GM12892 (cell line): ENCODE data around the gene TEX10.

Experiments
- DNase-seq: peaks from one replicate; pipeline ENCODE4 v3.0.0; 2011; ENCODE audit not compliant: insufficient read length
- FAIRE-seq: peaks from 2 replicates; lab custom pipeline; 2011; peaks lifted over from hg19 to GRCh38; lab: Jason Lieb, UNC
- POLR2A ChIP-seq: IDR thresholded peaks from 2 replicates; pipeline ENCODE4 v1.6.1; 2011; ENCODE audit warnings: low read depth, low read length, control low read depth
- POLR2AphosphoS5 ChIP-seq: IDR thresholded peaks from 2 replicates; pipeline ENCODE4 v1.6.1; 2011; ENCODE audit warnings: low read depth, low read length, control low read depth
- TAF1 ChIP-seq: IDR thresholded peaks from 2 replicates; pipeline ENCODE4 v1.6.1; 2011; ENCODE audit warnings: low read depth, mild to moderate bottlenecking, control low read depth, low read length, borderline replicate concordance

Gene TEX10

GRCh38 chr9:100370064-100370723 is 17.5 kb upstream of the TEX10 start:
- no peak for TF ChIP-seq POLR2AphosphoS5
- no peak for TF ChIP-seq POLR2A
- TF ChIP-seq TAF1 = no peak
- no peak for FAIRE-seq
- DNase-seq = no peak

DNA sequence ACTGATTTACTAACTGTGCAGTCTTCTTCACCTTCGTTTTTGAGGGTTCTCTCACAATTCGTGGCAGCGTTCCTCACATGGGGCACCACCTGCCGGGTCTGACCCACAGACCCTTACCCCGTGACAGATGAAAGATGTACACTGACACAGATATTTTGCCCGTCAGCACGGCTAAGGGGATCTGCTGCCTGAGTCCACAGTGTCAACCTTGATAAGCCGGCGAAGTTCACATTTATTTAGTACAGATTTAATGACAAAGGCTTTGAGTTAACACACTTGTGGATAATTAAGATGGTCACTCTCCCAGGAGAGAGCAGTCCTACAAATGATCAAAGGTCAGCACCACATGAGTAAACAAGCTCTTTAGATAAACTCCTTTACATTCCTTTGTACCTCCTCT is 15.9 kb upstream of the TEX10 start:
- DNase-seq (no peak), FAIRE-seq (no peak)
- TF ChIP-seq TAF1 (no peak), POLR2A (no peak), POLR2AphosphoS5 (no peak)

GRCh38 chr9:100366121-100366520 is 13.4 kb upstream of the TEX10 start:
- no peak for FAIRE-seq
- TF ChIP-seq POLR2AphosphoS5 = no peak
- DNase-seq = no peak

DNA sequence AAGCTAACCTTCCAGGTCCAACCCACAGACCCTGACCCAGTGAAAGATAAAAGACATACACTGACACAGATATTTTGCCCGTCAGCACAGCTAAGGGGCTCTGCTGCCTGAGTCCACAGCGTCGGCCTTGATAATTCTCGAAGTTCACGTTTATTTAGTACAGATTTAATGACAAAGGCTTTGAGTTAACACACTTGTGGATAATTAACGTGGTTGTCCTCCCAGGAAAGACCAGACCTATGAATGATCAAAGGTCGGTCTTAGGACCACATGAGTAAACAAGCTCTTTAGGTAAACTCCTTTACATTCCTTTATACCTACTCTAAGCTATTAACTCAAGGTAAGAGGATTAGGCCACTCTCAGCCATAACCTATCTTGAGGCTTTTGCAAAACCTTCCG is 11.3 kb upstream of the TEX10 start:
- FAIRE-seq = no peak
- TF ChIP-seq POLR2AphosphoS5 (no peak), POLR2A (no peak), TAF1 (no peak)
- no peak for DNase-seq

- DNase-seq (no peak), FAIRE-seq (no peak)
- TF ChIP-seq POLR2AphosphoS5 (no peak), TAF1 (no peak), POLR2A (no peak)
Measured at GRCh38 chr9:100359057-100359456, 6.3 kb upstream of the TEX10 start.

DNA sequence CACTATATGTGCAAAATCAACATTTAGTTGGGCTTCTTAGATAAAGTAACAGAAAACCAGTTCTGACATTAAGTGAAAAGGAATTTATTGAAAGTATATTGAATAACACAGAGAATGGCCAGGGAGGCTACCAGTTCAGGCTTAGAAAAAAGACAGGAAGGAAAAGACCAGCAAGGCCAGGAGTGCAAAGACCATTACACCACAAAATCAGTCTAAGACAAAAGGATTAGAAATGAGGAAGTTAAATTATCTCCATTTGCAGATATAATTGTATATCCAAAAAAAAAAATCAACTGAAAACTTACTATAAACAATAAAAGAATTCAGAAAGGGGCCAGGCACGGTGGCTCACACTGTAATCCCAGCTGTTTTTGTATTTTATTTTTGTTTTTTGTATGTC is 4.8 kb upstream of the TEX10 start:
- no peak for FAIRE-seq
- DNase-seq = no peak
- TF ChIP-seq TAF1 (no peak), POLR2A (no peak), POLR2AphosphoS5 (no peak)

DNA sequence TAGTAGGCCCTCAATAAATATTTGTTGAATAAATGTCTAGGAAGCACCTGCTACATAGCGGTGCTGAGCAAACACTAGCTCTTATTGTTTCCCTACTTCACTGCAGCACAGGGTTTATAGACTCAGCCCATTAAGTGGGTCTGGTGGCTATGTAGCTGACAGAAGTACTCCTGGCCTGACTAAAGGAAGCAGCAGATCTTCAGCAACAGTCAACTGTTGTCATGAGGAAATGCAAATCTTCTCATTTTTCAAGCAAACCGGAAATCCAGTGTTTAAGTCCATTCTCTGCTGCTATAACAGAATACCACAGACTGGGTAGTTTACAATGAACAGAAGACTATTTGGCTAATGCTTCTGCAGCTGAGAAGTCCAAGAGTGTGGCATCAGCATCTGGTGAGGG is 2.8 kb upstream of the TEX10 start:
- no peak for DNase-seq
- peak; percentile 53 for FAIRE-seq
- TF ChIP-seq POLR2A (no peak), TAF1 (no peak), POLR2AphosphoS5 (no peak)

DNA sequence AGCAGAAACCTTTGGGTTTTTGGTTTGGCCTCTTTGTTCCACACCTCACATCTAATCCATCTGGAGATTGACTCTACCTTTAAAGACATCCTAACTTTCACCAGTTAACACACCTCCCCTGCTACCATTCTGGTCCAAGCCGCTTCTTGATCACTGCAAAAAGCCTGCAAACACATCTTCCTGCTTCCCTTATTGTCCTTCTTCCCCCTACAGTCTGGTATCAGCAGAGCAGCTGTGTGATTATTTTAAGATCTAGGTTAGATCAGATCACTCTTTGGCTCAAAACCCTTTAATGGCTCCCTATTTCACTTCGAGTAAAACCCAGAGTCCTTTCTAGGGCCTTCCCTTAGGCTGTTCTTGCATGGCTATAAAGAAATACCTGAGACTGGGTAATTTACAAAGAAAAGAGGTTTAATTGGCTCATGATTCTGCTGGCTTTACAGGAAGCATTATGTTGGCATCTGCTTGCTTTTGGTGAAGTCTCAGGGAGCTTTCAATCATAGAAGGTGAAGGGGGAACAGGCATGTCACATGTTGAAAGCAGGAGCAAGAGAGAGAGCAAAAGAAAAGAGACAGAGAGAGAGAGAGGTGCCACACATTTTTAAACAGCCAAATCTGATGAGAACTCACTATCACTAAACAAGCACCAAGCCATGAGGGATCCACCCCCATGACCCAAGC is 1.5 kb upstream of the TEX10 start:
- FAIRE-seq (peak; percentile 46), DNase-seq (no peak)
- TF ChIP-seq POLR2AphosphoS5 = no peak
- TF ChIP-seq TAF1 = no peak
- TF ChIP-seq POLR2A = no peak

DNA sequence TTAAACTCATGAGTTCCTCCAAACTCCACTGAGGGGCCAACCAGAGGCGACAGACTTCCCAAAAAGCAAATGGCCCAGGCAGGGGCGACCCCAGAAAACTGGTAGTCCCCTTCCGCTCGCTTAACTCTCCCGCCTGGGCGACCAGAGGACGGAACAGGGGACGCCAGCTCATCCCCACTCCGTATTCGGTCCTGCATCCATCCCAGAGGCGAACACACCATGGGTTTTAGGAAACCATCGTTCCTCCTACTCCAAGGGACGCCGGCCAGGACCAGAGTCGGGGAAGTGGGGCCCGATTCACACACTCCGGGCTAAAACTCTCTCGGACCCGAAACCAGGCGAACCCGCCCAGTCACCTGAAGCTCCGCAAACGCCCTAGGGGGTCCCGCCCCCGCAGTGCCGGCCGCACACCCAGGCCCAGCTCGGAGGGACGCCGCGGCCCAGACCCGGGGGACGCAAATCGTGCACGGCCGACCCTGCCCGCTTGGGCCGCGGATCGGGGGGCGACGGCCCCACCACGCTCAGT is 478 bp downstream of the TEX10 start:
- peak; percentile 30 for DNase-seq
- TF ChIP-seq TAF1 = no peak
- no peak for TF ChIP-seq POLR2AphosphoS5
- no peak for TF ChIP-seq POLR2A
- FAIRE-seq = peak; percentile 36

- no peak for FAIRE-seq
Measured at GRCh38 chr9:100351508-100351907, 1.2 kb downstream of the TEX10 start.

GRCh38 chr9:100350188-100350587 is 2.6 kb downstream of the TEX10 start:
- DNase-seq (no peak), FAIRE-seq (no peak)
- no peak for TF ChIP-seq POLR2AphosphoS5
- TF ChIP-seq TAF1 = no peak
- no peak for TF ChIP-seq POLR2A

More at GRCh38 chr9:100351508-100351907, 1.2 kb downstream of the TEX10 start:
- TF ChIP-seq TAF1 = no peak
- TF ChIP-seq POLR2AphosphoS5 = no peak
- no peak for TF ChIP-seq POLR2A
- DNase-seq = no peak

GRCh38 chr9:100346836-100347235 is 5.9 kb downstream of the TEX10 start:
- TF ChIP-seq POLR2AphosphoS5 (no peak), TAF1 (no peak), POLR2A (no peak)
- FAIRE-seq (no peak), DNase-seq (no peak)
